GM13977 (cell line): Measurements from ENCODE around the gene TSHZ2.

ENCODE experiments used
- DNase-seq: peaks from one replicate; pipeline ENCODE4 v3.0.0; 2012; ENCODE audit warnings: low spot score
- CTCF ChIP-seq: IDR thresholded peaks from 2 replicates; pipeline ENCODE4 v1.5.1; 2012; ENCODE audit warnings: mild to moderate bottlenecking, control low read depth; ENCODE audit not compliant: insufficient read depth; ENCODE audit errors: extremely low read depth, missing control alignments
- in situ Hi-C: fragments of 300-500 bp; cut with MboI; formaldehyde crosslinking; loops from one replicate; pipeline ENCODE4 v1.12.0; 2022; ENCODE audit warnings: low sequenced_read_pairs, low pct_unique_long_range_greater_than_20kb, mixed read lengths, inconsistent platforms; ENCODE audit not compliant: unreplicated experiment

The TSHZ2 gene

GRCh38 chr20:52983726-52984450, 11.7 kb downstream of the TSHZ2 start:
- DNase-seq, result no peak
- TF ChIP-seq CTCF, result no peak
- in situ Hi-C loops, result no loop called here

- TF ChIP-seq CTCF, result no peak
- no peak for DNase-seq
- in situ Hi-C loops, result no loop called here
Observed at GRCh38 chr20:52984451-52984810, 12.3 kb downstream of the TSHZ2 start.

- no peak for TF ChIP-seq CTCF
- in situ Hi-C loops, result no loop called here
- DNase-seq, result no peak
Observed at GRCh38 chr20:52985687-52986086, 13.5 kb downstream of the TSHZ2 start.

- in situ Hi-C loops, result no loop called here
- DNase-seq, result no peak
- TF ChIP-seq CTCF, result no peak
Observed at GRCh38 chr20:52987295-52987694, 15.1 kb downstream of the TSHZ2 start.

GRCh38 chr20:52991830-52992229, 19.7 kb downstream of the TSHZ2 start:
- TF ChIP-seq CTCF, result no peak
- no peak for DNase-seq
- in situ Hi-C loops, result no loop called here

GRCh38 chr20:52992632-52993031, 20.5 kb downstream of the TSHZ2 start:
- in situ Hi-C loops, result no loop called here
- no peak for DNase-seq
- no peak for TF ChIP-seq CTCF
